Adipocyte (in vitro differentiated cells): ENCODE results near the gene MRPL10.
A peak's percentile ranks its signal among the peaks of the same experiment; 100 is the strongest.

Experiments used
- DNase-seq: peaks from one replicate; pipeline ENCODE4 v3.0.0-alpha.2; 2015; ENCODE audit warnings: low read depth
- H3K27me3 ChIP-seq: replicated peaks from 2 replicates; pipeline ENCODE4 v1.7.0; 2013; ENCODE audit warnings: mild to moderate bottlenecking, low read length, moderate library complexity; ENCODE audit not compliant: control insufficient read depth, insufficient read depth
- H3K36me3 ChIP-seq: 2 replicates; pipeline ENCODE4 v1.7.0; 2013; ENCODE audit warnings: low read length, mild to moderate bottlenecking, moderate library complexity; ENCODE audit not compliant: control insufficient read depth, insufficient read depth, severe bottlenecking
- H3K4me1 ChIP-seq: 2 replicates; pipeline ENCODE4 v1.7.0; 2013; ENCODE audit warnings: mild to moderate bottlenecking, low read length, moderate library complexity; ENCODE audit not compliant: control insufficient read depth, insufficient read depth
- H3K4me3 ChIP-seq: 2 replicates; pipeline ENCODE4 v1.7.0; 2013; ENCODE audit warnings: mild to moderate bottlenecking, low read length, moderate library complexity
- H3K9ac ChIP-seq: 2 replicates; pipeline ENCODE4 v1.7.0; 2013; ENCODE audit warnings: mild to moderate bottlenecking, low read length, moderate library complexity
- H3K9me3 ChIP-seq: 2 replicates; pipeline ENCODE4 v1.7.0; 2013; ENCODE audit warnings: mild to moderate bottlenecking, low read length, moderate library complexity; ENCODE audit not compliant: control insufficient read depth

MRPL10 gene

GRCh38 chr17:47836601-47837000 is 5.3 kb upstream of the MRPL10 start:
- Histone ChIP-seq H3K4me1 (peaks cover 57% of the 10 kb centered on the region), H3K9me3 (no peaks in the 10 kb centered on the region), H3K4me3 (peak overlapping the region; percentile 61), H3K27me3 (no peaks in the 10 kb centered on the region), H3K36me3 (peaks cover 27% of the 10 kb centered on the region), H3K9ac (peak overlapping the region; percentile 94)
- no peak for DNase-seq

- DNase-seq: no peak
- no peak overlapping the region for H3K9ac ChIP-seq
- H3K4me3 ChIP-seq: no peak overlapping the region
- H3K36me3 ChIP-seq: peaks cover 27% of the 10 kb centered on the region
- no peaks in the 10 kb centered on the region for H3K9me3 ChIP-seq
- peaks cover 62% of the 10 kb centered on the region for H3K4me1 ChIP-seq
- H3K27me3 ChIP-seq: no peaks in the 10 kb centered on the region
Observed at GRCh38 chr17:47834756-47835155, 3.4 kb upstream of the MRPL10 start.

GRCh38 chr17:47831934-47832327 is 590 bp upstream of the MRPL10 start:
- no peak for DNase-seq
- no peaks in the 10 kb centered on the region for H3K9me3 ChIP-seq
- peaks cover 36% of the 10 kb centered on the region for H3K36me3 ChIP-seq
- H3K9ac ChIP-seq: peak overlapping the region; percentile 94
- H3K27me3 ChIP-seq: no peaks in the 10 kb centered on the region
- H3K4me1 ChIP-seq: peaks cover 34% of the 10 kb centered on the region
- H3K4me3 ChIP-seq: peak overlapping the region; percentile 97

- DNase-seq: no peak
- Histone ChIP-seq H3K27me3 (no peaks in the 10 kb centered on the region), H3K9ac (peak overlapping the region; percentile 94), H3K4me1 (peaks cover 21% of the 10 kb centered on the region), H3K36me3 (peaks cover 39% of the 10 kb centered on the region), H3K4me3 (peak overlapping the region; percentile 97), H3K9me3 (no peaks in the 10 kb centered on the region)
Observed at GRCh38 chr17:47830396-47831002, 842 bp downstream of the MRPL10 start.

GRCh38 chr17:47829870-47830269 is 1.5 kb downstream of the MRPL10 start:
- H3K9me3 ChIP-seq: no peaks in the 10 kb centered on the region
- H3K4me3 ChIP-seq: peak overlapping the region; percentile 97

GRCh38 chr17:47823519-47823918 is 7.8 kb downstream of the MRPL10 start:
- H3K36me3 ChIP-seq: peaks cover 44% of the 10 kb centered on the region
- no peak for DNase-seq
- H3K27me3 ChIP-seq: no peaks in the 10 kb centered on the region
- H3K4me3 ChIP-seq: no peak overlapping the region
- H3K4me1 ChIP-seq: peaks cover 13% of the 10 kb centered on the region
- H3K9me3 ChIP-seq: no peaks in the 10 kb centered on the region
- H3K9ac ChIP-seq: no peak overlapping the region

More at GRCh38 chr17:47829870-47830269, 1.5 kb downstream of the MRPL10 start:
- peaks cover 17% of the 10 kb centered on the region for H3K4me1 ChIP-seq
- peak overlapping the region; percentile 94 for H3K9ac ChIP-seq
- DNase-seq: no peak
- peaks cover 38% of the 10 kb centered on the region for H3K36me3 ChIP-seq
- H3K27me3 ChIP-seq: no peaks in the 10 kb centered on the region

GRCh38 chr17:47822785-47823184 is 8.6 kb downstream of the MRPL10 start:
- H3K36me3 ChIP-seq: peaks cover 39% of the 10 kb centered on the region
- H3K4me1 ChIP-seq: peaks cover 13% of the 10 kb centered on the region
- H3K27me3 ChIP-seq: no peaks in the 10 kb centered on the region
- DNase-seq: no peak
- H3K4me3 ChIP-seq: no peak overlapping the region
- H3K9me3 ChIP-seq: no peaks in the 10 kb centered on the region
- no peak overlapping the region for H3K9ac ChIP-seq

GRCh38 chr17:47821424-47822391 is 9.6 kb downstream of the MRPL10 start, which contains the start of gene OSBPL7:
TSS of gene OSBPL7 (minus strand) at chr17:47821794. CDS start at chr17:47820278, 1,516 bp downstream.
- Histone ChIP-seq H3K9ac (peak within 1 kb of the TSS; percentile 66), H3K4me3 (peak within 1 kb of the TSS; percentile 79), H3K4me1 (peaks cover 13% of the 10 kb centered on the region), H3K27me3 (no peaks in the 10 kb centered on the region), H3K36me3 (peaks cover 31% of the 10 kb centered on the region), H3K9me3 (no peaks in the 10 kb centered on the region)
- peak; percentile 84 for DNase-seq

- peak overlapping the region; percentile 66 for H3K9ac ChIP-seq
- no peaks in the 10 kb centered on the region for H3K9me3 ChIP-seq
- no peak for DNase-seq
- H3K4me1 ChIP-seq: peaks cover 13% of the 10 kb centered on the region
- H3K27me3 ChIP-seq: no peaks in the 10 kb centered on the region
- H3K36me3 ChIP-seq: peaks cover 24% of the 10 kb centered on the region
- peak overlapping the region; percentile 79 for H3K4me3 ChIP-seq
Observed at GRCh38 chr17:47821031-47821423, 10.3 kb downstream of the MRPL10 start.

GRCh38 chr17:47820033-47820789 is 11.1 kb downstream of the MRPL10 start:
- Histone ChIP-seq H3K27me3 (no peaks in the 10 kb centered on the region), H3K4me3 (no peak overlapping the region), H3K4me1 (peaks cover 13% of the 10 kb centered on the region), H3K9me3 (no peaks in the 10 kb centered on the region), H3K36me3 (peaks cover 17% of the 10 kb centered on the region), H3K9ac (no peak overlapping the region)
- no peak for DNase-seq

GRCh38 chr17:47819475-47819874 is 11.9 kb downstream of the MRPL10 start:
- H3K4me3 ChIP-seq: no peak overlapping the region
- no peaks in the 10 kb centered on the region for H3K9me3 ChIP-seq
- H3K4me1 ChIP-seq: peaks cover 13% of the 10 kb centered on the region
- H3K27me3 ChIP-seq: no peaks in the 10 kb centered on the region
- DNase-seq: no peak
- H3K9ac ChIP-seq: no peak overlapping the region
- H3K36me3 ChIP-seq: peaks cover 15% of the 10 kb centered on the region
